GM23338 (cell line): Measurements from ENCODE around the gene IL12RB1. TPM values are rescaled to one million over a fixed set of nuclear protein-coding genes. Genes with fewer than 3 reads are reported as not detected.

Experiments used
- ATAC-seq: fragments of 200-7000 bp; cut with Tn5 transposase; 3 replicates; pipeline ENCODE4 v1.9.1; 2020
- DNase-seq: peaks from one replicate; pipeline ENCODE4 v3.0.0-alpha.2; 2015; ENCODE audit warnings: low spot score
- H2AFZ ChIP-seq: fragments of 200-600 bp; sonication (generic); 2 replicates; pipeline ENCODE4 v1.8.0; 2016; ENCODE audit warnings: antibody characterized with exemption, mild to moderate bottlenecking, moderate library complexity
- H3F3A ChIP-seq: fragments of 200-600 bp; sonication (generic); replicated peaks from 2 replicates; pipeline ENCODE4 v1.8.0; 2017; ENCODE audit warnings: antibody characterized with exemption, mixed run types, low read depth
- H3K27ac ChIP-seq: fragments of 200-600 bp; sonication (generic); 2 replicates; pipeline ENCODE4 v1.6.1; 2016; ENCODE audit warnings: low read depth
- H3K27me3 ChIP-seq: fragments of 200-600 bp; sonication (generic); 2 replicates; pipeline ENCODE4 v1.8.0; 2016; ENCODE audit warnings: mild to moderate bottlenecking, mixed run types, moderate library complexity; ENCODE audit not compliant: insufficient read depth
- H3K36me3 ChIP-seq: fragments of 200-600 bp; sonication (generic); 2 replicates; pipeline ENCODE4 v1.8.0; 2016; ENCODE audit warnings: mild to moderate bottlenecking; ENCODE audit not compliant: insufficient read depth
- H3K4me1 ChIP-seq: fragments of 200-600 bp; sonication (generic); 2 replicates; pipeline ENCODE4 v1.8.0; 2016; ENCODE audit warnings: mild to moderate bottlenecking, moderate library complexity; ENCODE audit not compliant: insufficient read depth
- H3K4me2 ChIP-seq: fragments of 200-600 bp; sonication (generic); 2 replicates; pipeline ENCODE4 v1.7.1; 2017; ENCODE audit warnings: mixed run types
- H3K4me3 ChIP-seq: fragments of 200-600 bp; sonication (generic); 2 replicates; pipeline ENCODE4 v1.6.1; 2016; ENCODE audit warnings: mixed run types
- H3K79me2 ChIP-seq: fragments of 200-600 bp; sonication (generic); replicated peaks from 2 replicates; pipeline ENCODE4 v1.8.0; 2017; ENCODE audit warnings: mild to moderate bottlenecking; ENCODE audit not compliant: insufficient read depth
- H3K9me2 ChIP-seq: fragments of 200-600 bp; sonication (generic); 2 replicates; pipeline ENCODE4 v1.8.0; 2017; ENCODE audit not compliant: insufficient read depth
- H4K20me1 ChIP-seq: fragments of 200-600 bp; sonication (generic); replicated peaks from 2 replicates; pipeline ENCODE4 v1.8.0; 2017; ENCODE audit warnings: mild to moderate bottlenecking; ENCODE audit not compliant: insufficient read depth
- H3K27ac Mint-ChIP-seq: 2 replicates; pipeline ENCODE4 v1.8.0; 2020; ENCODE audit warnings: inconsistent platforms, mild to moderate bottlenecking, moderate library complexity, mixed read lengths
- H3K27me3 Mint-ChIP-seq: 3 replicates; pipeline ENCODE4 v1.8.0; 2022; ENCODE audit warnings: low read depth, mild to moderate bottlenecking, moderate library complexity, mixed read lengths, inconsistent platforms; ENCODE audit not compliant: insufficient read depth, poor library complexity
- H3K36me3 Mint-ChIP-seq: 3 replicates; pipeline ENCODE4 v1.8.0; 2021; ENCODE audit warnings: low read depth, mild to moderate bottlenecking, inconsistent platforms, moderate library complexity, mixed read lengths
- H3K4me1 Mint-ChIP-seq: 3 replicates; pipeline ENCODE4 v1.8.0; 2020; ENCODE audit warnings: mild to moderate bottlenecking, inconsistent platforms, mixed read lengths
- H3K4me3 Mint-ChIP-seq: 3 replicates; pipeline ENCODE4 v1.8.0; 2021; ENCODE audit warnings: moderate library complexity, mild to moderate bottlenecking, inconsistent platforms, mixed read lengths
- H3K9me3 Mint-ChIP-seq: 3 replicates; pipeline ENCODE4 v1.8.0; 2020; ENCODE audit warnings: moderate library complexity, mild to moderate bottlenecking, inconsistent platforms, mixed read lengths
- CREB1 ChIP-seq: fragments of 250-450 bp; sonication (Bioruptor Pico); IDR thresholded peaks from 2 replicates; pipeline ENCODE4 v1.5.0; 2020; ENCODE audit warnings: low read depth, mild to moderate bottlenecking, moderate library complexity
- EZH2 ChIP-seq: fragments of 200-600 bp; sonication (generic); IDR thresholded peaks from one replicate; pipeline ENCODE4 v1.8.0; 2017; ENCODE audit warnings: antibody characterized with exemption, mild to moderate bottlenecking, low read depth; ENCODE audit not compliant: unreplicated experiment
- EZH2phosphoT487 ChIP-seq: fragments of 200-600 bp; sonication (generic); IDR thresholded peaks from one replicate; pipeline ENCODE4 v1.8.1; 2018; ENCODE audit warnings: antibody characterized with exemption; ENCODE audit not compliant: unreplicated experiment
- NANOG ChIP-seq: IDR thresholded peaks from 2 replicates; pipeline ENCODE4 v1.6.1; 2016; ENCODE audit warnings: antibody characterized with exemption, borderline replicate concordance
- POLR2AphosphoS5 ChIP-seq: IDR thresholded peaks from 2 replicates; pipeline ENCODE4 v1.6.1; 2016; ENCODE audit warnings: antibody characterized with exemption, low read depth
- REST ChIP-seq: IDR thresholded peaks from one replicate; pipeline ENCODE4 v1.6.1; 2018; ENCODE audit warnings: antibody characterized with exemption; ENCODE audit not compliant: unreplicated experiment
- ZNF114 ChIP-seq: fragments of 250-450 bp; sonication (Bioruptor Pico); IDR thresholded peaks from 2 replicates; pipeline ENCODE4 v1.5.0; 2020; ENCODE audit warnings: mild to moderate bottlenecking, moderate library complexity
- ZNF462 ChIP-seq: fragments of 250-450 bp; sonication (Bioruptor Pico); IDR thresholded peaks from 2 replicates; pipeline ENCODE4 v1.5.0; 2020; ENCODE audit warnings: mild to moderate bottlenecking, moderate library complexity
- polyA plus RNA-seq: library from polyadenylated mRNA; unstranded; fragments of >200 nt; fragmentation: Nextera tagmentation; extraction: Ambion mirVana; gene quantifications from 2 replicates; pipeline ENCODE4 v1.2.1, GENCODE V29; 2016
- total RNA-seq: library from RNA; depleted of rRNA; stranded (reverse); fragments of >200 nt; shearing (Covaris generic); gene quantifications from 2 replicates; pipeline ENCODE4 v1.2.3, GENCODE V29; 2014
- TF ChIP-seq, protein P1 (sequence below), 2 experiments: fragments of 200-600 bp in 1 of 2; sonication (generic) in 1 of 2; conservative IDR thresholded peaks; 2 replicates each; pipeline versions ENCODE4 v1.5.1 to v1.6.1; 2016 to 2017; ENCODE audit warnings: antibody characterized with exemption in 2 of 2, low read depth in 2 of 2, mild to moderate bottlenecking in 2 of 2, moderate library complexity in 1 of 2
- TF ChIP-seq, protein P2 (sequence below): IDR thresholded peaks from 2 replicates; pipeline ENCODE4 v1.6.1; 2016; ENCODE audit warnings: antibody characterized with exemption

IL12RB1 gene
- total and polyA plus RNA-seq, 2 experiments from 2014 or later: not detected

- TF ChIP-seq, protein P1, sequence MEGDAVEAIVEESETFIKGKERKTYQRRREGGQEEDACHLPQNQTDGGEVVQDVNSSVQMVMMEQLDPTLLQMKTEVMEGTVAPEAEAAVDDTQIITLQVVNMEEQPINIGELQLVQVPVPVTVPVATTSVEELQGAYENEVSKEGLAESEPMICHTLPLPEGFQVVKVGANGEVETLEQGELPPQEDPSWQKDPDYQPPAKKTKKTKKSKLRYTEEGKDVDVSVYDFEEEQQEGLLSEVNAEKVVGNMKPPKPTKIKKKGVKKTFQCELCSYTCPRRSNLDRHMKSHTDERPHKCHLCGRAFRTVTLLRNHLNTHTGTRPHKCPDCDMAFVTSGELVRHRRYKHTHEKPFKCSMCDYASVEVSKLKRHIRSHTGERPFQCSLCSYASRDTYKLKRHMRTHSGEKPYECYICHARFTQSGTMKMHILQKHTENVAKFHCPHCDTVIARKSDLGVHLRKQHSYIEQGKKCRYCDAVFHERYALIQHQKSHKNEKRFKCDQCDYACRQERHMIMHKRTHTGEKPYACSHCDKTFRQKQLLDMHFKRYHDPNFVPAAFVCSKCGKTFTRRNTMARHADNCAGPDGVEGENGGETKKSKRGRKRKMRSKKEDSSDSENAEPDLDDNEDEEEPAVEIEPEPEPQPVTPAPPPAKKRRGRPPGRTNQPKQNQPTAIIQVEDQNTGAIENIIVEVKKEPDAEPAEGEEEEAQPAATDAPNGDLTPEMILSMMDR (conservative IDR thresholded peaks at IDR 0.05; ENCODE audit: low read depth in 2 of 2): no peak
- TF ChIP-seq ZNF114 (CRISPR knock-in tag) (no peak), NANOG (no peak), POLR2AphosphoS5 (no peak), CREB1 (no peak)
- TF ChIP-seq, protein P2, sequence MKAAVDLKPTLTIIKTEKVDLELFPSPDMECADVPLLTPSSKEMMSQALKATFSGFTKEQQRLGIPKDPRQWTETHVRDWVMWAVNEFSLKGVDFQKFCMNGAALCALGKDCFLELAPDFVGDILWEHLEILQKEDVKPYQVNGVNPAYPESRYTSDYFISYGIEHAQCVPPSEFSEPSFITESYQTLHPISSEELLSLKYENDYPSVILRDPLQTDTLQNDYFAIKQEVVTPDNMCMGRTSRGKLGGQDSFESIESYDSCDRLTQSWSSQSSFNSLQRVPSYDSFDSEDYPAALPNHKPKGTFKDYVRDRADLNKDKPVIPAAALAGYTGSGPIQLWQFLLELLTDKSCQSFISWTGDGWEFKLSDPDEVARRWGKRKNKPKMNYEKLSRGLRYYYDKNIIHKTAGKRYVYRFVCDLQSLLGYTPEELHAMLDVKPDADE: no peak
Observed at GRCh38 chr19:18128044-18128443, 41.3 kb upstream of the IL12RB1 start (continued).

- Histone ChIP-seq H3K4me2 (no peak overlapping the region), H3K79me2 (no peaks in the 10 kb centered on the region), H3K4me1 (no peaks in the 10 kb centered on the region), H3K36me3 (no peaks in the 10 kb centered on the region; the same call in 1 of the 2 replicates), H2AFZ (no peak overlapping the region), H4K20me1 (0 out of 2 replicates have a peak, but pooled peaks cover 3% of the 10 kb centered on the region), H3K27me3 (no peaks in the 10 kb centered on the region), H3K9me2 (no peaks in the 10 kb centered on the region), H3K27ac (no peak overlapping the region), H3F3A (no peaks in the 10 kb centered on the region), H3K4me3 (no peak overlapping the region)
- Mint-ChIP-seq H3K4me3 (no peak overlapping the region), H3K9me3 (peaks cover 3% of the 10 kb centered on the region; the same call in 1 of the 3 replicates), H3K27me3 (peaks cover 6% of the 10 kb centered on the region), H3K36me3 (peaks cover 26% of the 10 kb centered on the region), H3K27ac (no peak overlapping the region), H3K4me1 (no peaks in the 10 kb centered on the region)
- no peak for DNase-seq
- no peak for ATAC-seq
- TF ChIP-seq ZNF462 (CRISPR knock-in tag): no peak
- TF ChIP-seq EZH2: no peak
- no peak for TF ChIP-seq ZNF114 (CRISPR knock-in tag)
- no peak for TF ChIP-seq POLR2AphosphoS5
- no peak for TF ChIP-seq EZH2phosphoT487
- no peak for TF ChIP-seq REST
- TF ChIP-seq, protein P1 (conservative IDR thresholded peaks at IDR 0.05; ENCODE audit: low read depth in 2 of 2): no peak
Observed at GRCh38 chr19:18126097-18126496, 39.4 kb upstream of the IL12RB1 start.
